Measurements from ENCODE around the gene CTBP2.

DNA sequence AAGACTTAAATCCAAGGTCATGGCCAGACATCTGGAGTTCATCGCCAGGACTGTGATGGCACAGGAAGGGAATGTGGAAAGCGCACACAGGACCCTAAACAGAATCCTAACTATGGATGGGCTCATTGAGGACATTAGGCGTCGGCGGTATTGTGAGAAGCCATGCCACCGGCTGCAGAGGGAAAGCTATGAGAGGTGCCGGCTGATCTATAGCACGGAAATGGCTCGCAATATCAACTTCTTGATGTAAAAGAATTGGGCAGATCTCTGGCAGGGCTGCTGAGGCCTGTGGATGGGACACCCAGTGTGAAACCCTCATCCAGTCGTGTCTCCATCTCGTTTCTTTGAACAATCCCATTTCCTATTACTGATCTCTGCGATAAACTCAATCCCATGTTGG, 6.3 kb upstream of the CTBP2 start:
- TF ChIP-seq, protein P1, sequence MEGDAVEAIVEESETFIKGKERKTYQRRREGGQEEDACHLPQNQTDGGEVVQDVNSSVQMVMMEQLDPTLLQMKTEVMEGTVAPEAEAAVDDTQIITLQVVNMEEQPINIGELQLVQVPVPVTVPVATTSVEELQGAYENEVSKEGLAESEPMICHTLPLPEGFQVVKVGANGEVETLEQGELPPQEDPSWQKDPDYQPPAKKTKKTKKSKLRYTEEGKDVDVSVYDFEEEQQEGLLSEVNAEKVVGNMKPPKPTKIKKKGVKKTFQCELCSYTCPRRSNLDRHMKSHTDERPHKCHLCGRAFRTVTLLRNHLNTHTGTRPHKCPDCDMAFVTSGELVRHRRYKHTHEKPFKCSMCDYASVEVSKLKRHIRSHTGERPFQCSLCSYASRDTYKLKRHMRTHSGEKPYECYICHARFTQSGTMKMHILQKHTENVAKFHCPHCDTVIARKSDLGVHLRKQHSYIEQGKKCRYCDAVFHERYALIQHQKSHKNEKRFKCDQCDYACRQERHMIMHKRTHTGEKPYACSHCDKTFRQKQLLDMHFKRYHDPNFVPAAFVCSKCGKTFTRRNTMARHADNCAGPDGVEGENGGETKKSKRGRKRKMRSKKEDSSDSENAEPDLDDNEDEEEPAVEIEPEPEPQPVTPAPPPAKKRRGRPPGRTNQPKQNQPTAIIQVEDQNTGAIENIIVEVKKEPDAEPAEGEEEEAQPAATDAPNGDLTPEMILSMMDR (optimal IDR thresholded peaks at IDR 0.05 in 1 of 3, IDR thresholded peaks at IDR 0.05 in 1 of 3, conservative IDR thresholded peaks at IDR 0.05 in 1 of 3; ENCODE audit: extremely low read depth in 1 of 3, insufficient read depth in 2 of 3, low read length in 3 of 3), result no peak
- no peak for TF ChIP-seq EZH2 (IDR thresholded peaks at IDR 0.05; ENCODE audit: low read length)

Measured in keratinocyte (primary cell).